Liver (tissue), 9 donors: ENCODE measurements around the gene MEGF11. TPM values are rescaled to one million over a fixed set of nuclear protein-coding genes. Genes with fewer than 3 reads are reported as not detected.

Experiments used
- DNase-seq: peaks from one replicate; pipeline ENCODE4 v3.0.0-alpha.2; 2017; ENCODE audit warnings: low spot score
- H3K27ac ChIP-seq, 2 donors: one replicate each; pipeline ENCODE4 v1.7.0; 2013; ENCODE audit warnings: inconsistent platforms in 2 of 2, low read length in 2 of 2, control low read depth in 1 of 2, low read depth in 1 of 2, mild to moderate bottlenecking in 1 of 2
- H3K27me3 ChIP-seq, 4 donors: one replicate each; pipeline versions ENCODE4 v1.6.1 to v1.7.0; 2013; ENCODE audit warnings: low read length in 3 of 4, inconsistent platforms in 1 of 4, mild to moderate bottlenecking in 1 of 4, moderate library complexity in 1 of 4; ENCODE audit not compliant: control insufficient read depth in 4 of 4, insufficient read depth in 4 of 4
- H3K36me3 ChIP-seq, 4 donors: one replicate each; pipeline versions ENCODE4 v1.6.1 to v1.7.0; 2013; ENCODE audit warnings: low read length in 3 of 4, mild to moderate bottlenecking in 3 of 4, low read depth in 1 of 4, moderate library complexity in 1 of 4; ENCODE audit not compliant: control insufficient read depth in 4 of 4, insufficient read depth in 3 of 4
- H3K4me1 ChIP-seq, 4 donors: one replicate each; pipeline versions ENCODE4 v1.6.1 to v1.7.0; 2013; ENCODE audit warnings: low read length in 3 of 4, mild to moderate bottlenecking in 3 of 4, moderate library complexity in 1 of 4; ENCODE audit not compliant: control insufficient read depth in 4 of 4, insufficient read depth in 4 of 4
- H3K4me3 ChIP-seq, 3 donors: one replicate each; pipeline versions ENCODE4 v1.6.1 to v1.7.0; 2013; ENCODE audit warnings: low read length in 3 of 3, control low read depth in 1 of 3, low read depth in 1 of 3, mild to moderate bottlenecking in 1 of 3
- H3K9ac ChIP-seq, 2 donors: one replicate each; pipeline ENCODE4 v1.7.0; 2013; ENCODE audit warnings: low read length in 2 of 2, mild to moderate bottlenecking in 2 of 2, moderate library complexity in 2 of 2, control low read depth in 1 of 2, low read depth in 1 of 2
- H3K9me3 ChIP-seq, 4 donors: one replicate each; pipeline versions ENCODE4 v1.6.1 to v1.7.0; 2013; ENCODE audit warnings: low read length in 3 of 4; ENCODE audit not compliant: control insufficient read depth in 4 of 4
- EGR1 ChIP-seq, 2 donors: IDR thresholded peaks; 2 replicates each; pipeline ENCODE4 v1.6.1; 2016 to 2018; ENCODE audit warnings: antibody characterized with exemption in 2 of 2, low read depth in 2 of 2
- FOXA1 ChIP-seq: IDR thresholded peaks from 2 replicates; pipeline ENCODE4 v1.6.1; 2016; ENCODE audit warnings: antibody characterized with exemption
- GABPA ChIP-seq, 2 donors: IDR thresholded peaks in 1 of 2; conservative IDR thresholded peaks in 1 of 2; 2 replicates each; pipeline ENCODE4 v1.6.1; 2016; ENCODE audit warnings: antibody characterized with exemption in 2 of 2, mild to moderate bottlenecking in 1 of 2, moderate library complexity in 1 of 2
- HNF4A ChIP-seq, 2 donors: conservative IDR thresholded peaks; 2 replicates each; pipeline ENCODE4 v1.6.1; 2016; ENCODE audit warnings: antibody characterized with exemption in 2 of 2, mild to moderate bottlenecking in 2 of 2
- JUND ChIP-seq, 2 donors: IDR thresholded peaks; 2 replicates each; pipeline ENCODE4 v1.6.1; 2016; ENCODE audit warnings: antibody characterized with exemption in 2 of 2
- RAD21 ChIP-seq, 2 donors: IDR thresholded peaks; 2 replicates each; pipeline ENCODE4 v1.6.1; 2016; ENCODE audit warnings: antibody characterized with exemption in 2 of 2, mild to moderate bottlenecking in 2 of 2
- REST ChIP-seq: IDR thresholded peaks from 2 replicates; pipeline ENCODE4 v1.6.1; 2016; ENCODE audit warnings: antibody characterized with exemption, mild to moderate bottlenecking
- SP1 ChIP-seq: IDR thresholded peaks from 2 replicates; pipeline ENCODE4 v1.6.1; 2018; ENCODE audit warnings: antibody characterized with exemption, mild to moderate bottlenecking
- YY1 ChIP-seq: IDR thresholded peaks from 2 replicates; pipeline ENCODE4 v1.6.1; 2016; ENCODE audit warnings: antibody characterized with exemption, mild to moderate bottlenecking
- WGBS: extraction: QIAGEN DNeasy Blood & Tissue Kit; methylation state at CpG from one replicate; pipeline ENCODE4 v1.1.7; 2013; 5-methylcytosine and 5-hydroxymethylcytosine counted together
- polyA plus RNA-seq, 2 donors: library from polyadenylated mRNA; stranded (reverse) in 1 of 2; unstranded in 1 of 2; fragments of 200-250 nt in 1 of 2; fragments of >200 nt in 1 of 2; fragmentation: Nextera tagmentation in 1 of 2; extraction: Ambion mirVana in 1 of 2; gene quantifications; one replicate each; pipeline versions ENCODE4 v1.2.1 to v1.2.3, GENCODE V29; 2013 to 2015
- total RNA-seq, 2 donors: library from RNA; depleted of rRNA; stranded (reverse); fragments of >200 nt; gene quantifications; one replicate each; pipeline ENCODE4 v1.2.3, GENCODE V29; 2014
- TF ChIP-seq, protein P1 (sequence below): IDR thresholded peaks from 2 replicates; pipeline ENCODE4 v1.6.1; 2016; ENCODE audit warnings: antibody characterized with exemption
- TF ChIP-seq, protein P2 (sequence below): IDR thresholded peaks from 2 replicates; pipeline ENCODE4 v1.6.1; 2016; ENCODE audit warnings: antibody characterized with exemption
- donor health status: healthy.
- donor health status: healthy.
- donor health status: healthy.
- donor health status: healthy.
- donor health status: healthy.

Gene MEGF11
- total and polyA plus RNA-seq, 4 donors = under 0.01 to 0.51 (median 0.03) TPM; not detected in 1

DNA sequence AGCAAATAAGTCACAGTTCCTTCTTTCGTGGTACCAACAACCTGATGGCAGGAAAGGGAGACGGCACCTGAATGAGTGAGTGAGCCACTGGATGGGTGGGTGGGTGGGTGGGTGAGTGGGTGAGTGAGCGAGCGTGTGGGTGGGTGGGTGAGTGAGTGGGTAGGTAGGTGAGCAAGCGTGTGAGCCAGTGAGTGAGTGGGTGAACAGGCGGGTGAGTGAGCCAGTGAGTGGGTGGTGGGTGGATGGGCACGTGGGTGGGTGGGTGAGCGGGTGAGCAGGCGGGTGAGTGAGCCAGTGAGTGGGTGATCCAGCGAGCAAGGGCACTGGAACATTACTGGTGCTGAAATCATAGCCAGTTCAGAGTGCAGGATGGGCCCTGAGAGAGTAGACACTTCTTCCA lies 152.8 kb downstream of the MEGF11 start (continued):
- TF ChIP-seq REST = no peak
- no peak for TF ChIP-seq YY1

DNA sequence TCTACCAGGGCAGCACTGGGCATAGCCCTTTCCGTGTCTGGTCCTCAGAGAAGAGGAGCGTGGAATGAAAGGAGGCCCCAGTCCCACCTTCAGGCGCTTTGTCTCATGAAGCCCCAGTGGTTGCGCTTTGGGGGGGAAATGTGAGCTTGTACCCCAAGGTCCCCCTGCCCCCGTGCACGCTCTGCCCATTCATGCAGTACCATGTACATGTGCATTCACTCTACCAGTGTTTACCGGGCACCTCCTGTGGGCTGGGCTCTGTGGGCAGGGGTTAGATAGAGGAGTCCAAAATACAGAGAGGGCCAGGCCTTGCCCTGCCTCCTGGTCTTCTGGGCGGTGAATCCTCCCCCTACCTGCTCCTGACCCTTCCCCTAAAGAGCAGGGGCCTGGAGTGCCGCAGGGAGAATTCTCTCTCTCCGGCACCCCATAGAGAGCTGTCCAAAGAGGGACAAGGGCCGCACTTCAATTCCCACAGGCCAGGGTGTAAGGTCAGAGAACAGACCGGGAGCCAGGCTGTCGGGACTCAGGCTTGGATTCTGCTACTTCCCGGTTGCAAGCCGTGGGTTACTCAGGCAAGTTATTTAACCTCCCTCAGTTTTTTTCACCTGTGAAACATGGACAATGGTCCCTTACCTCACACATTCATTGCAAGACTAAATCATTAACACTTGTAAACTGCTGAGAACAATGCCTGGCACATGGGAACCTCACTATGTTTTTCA lies 153.4 kb downstream of the MEGF11 start:
- no peaks in the 10 kb centered on the region for H3K36me3 ChIP-seq
- no peaks in the 10 kb centered on the region for H3K4me1 ChIP-seq
- no peaks in the 10 kb centered on the region for H3K9me3 ChIP-seq
- TF ChIP-seq, protein P1, sequence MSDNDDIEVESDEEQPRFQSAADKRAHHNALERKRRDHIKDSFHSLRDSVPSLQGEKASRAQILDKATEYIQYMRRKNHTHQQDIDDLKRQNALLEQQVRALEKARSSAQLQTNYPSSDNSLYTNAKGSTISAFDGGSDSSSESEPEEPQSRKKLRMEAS = no peak
- TF ChIP-seq FOXA1 (no peak), REST (no peak), HNF4A (conservative IDR thresholded peaks at IDR 0.05) (no peak), EGR1 (IDR thresholded peaks at IDR 0.05; ENCODE audit: low read depth in 2 of 2) (no peak), SP1 (no peak), GABPA (IDR thresholded peaks at IDR 0.05 in 1 of 2, conservative IDR thresholded peaks at IDR 0.05 in 1 of 2) (no peak)
- no peaks in the 10 kb centered on the region for H3K27me3 ChIP-seq
- H3K27ac ChIP-seq = no peak overlapping the region
- WGBS = 80% methylated on average over 15 of the region's 15 CpGs
- H3K4me3 ChIP-seq = no peak overlapping the region
- no peak for DNase-seq
- H3K9ac ChIP-seq = no peak overlapping the region

DNA sequence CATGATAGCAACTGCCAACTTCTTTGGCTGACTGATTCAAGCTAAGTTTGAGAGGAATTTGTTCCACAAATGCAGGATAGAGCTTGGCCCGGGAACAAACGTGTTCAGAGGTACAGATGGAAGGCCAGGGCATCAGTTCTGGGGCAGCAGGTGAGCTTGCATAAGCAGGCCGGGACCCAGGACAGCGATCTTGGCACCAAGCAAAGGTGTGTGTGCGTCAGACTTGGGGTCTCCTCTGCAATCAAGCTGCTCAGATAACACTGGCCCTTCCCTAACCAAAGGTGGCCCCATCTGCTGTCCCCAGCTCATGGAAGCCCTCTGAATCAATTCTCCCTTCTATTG lies 155.6 kb downstream of the MEGF11 start:
- no peak for TF ChIP-seq YY1
- TF ChIP-seq REST = no peak
- no peak for TF ChIP-seq SP1
- TF ChIP-seq JUND (IDR thresholded peaks at IDR 0.05) = no peak
- TF ChIP-seq EGR1 (IDR thresholded peaks at IDR 0.05; ENCODE audit: low read depth in 2 of 2) = no peak
- TF ChIP-seq, protein P2, sequence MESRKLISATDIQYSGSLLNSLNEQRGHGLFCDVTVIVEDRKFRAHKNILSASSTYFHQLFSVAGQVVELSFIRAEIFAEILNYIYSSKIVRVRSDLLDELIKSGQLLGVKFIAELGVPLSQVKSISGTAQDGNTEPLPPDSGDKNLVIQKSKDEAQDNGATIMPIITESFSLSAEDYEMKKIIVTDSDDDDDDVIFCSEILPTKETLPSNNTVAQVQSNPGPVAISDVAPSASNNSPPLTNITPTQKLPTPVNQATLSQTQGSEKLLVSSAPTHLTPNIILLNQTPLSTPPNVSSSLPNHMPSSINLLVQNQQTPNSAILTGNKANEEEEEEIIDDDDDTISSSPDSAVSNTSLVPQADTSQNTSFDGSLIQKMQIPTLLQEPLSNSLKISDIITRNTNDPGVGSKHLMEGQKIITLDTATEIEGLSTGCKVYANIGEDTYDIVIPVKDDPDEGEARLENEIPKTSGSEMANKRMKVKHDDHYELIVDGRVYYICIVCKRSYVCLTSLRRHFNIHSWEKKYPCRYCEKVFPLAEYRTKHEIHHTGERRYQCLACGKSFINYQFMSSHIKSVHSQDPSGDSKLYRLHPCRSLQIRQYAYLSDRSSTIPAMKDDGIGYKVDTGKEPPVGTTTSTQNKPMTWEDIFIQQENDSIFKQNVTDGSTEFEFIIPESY = no peak
- no peak for TF ChIP-seq RAD21 (IDR thresholded peaks at IDR 0.05)
- H3K27me3 ChIP-seq = no peaks in the 10 kb centered on the region
- no peak overlapping the region for H3K4me3 ChIP-seq
- H3K27ac ChIP-seq = no peak overlapping the region
- no peaks in the 10 kb centered on the region for H3K4me1 ChIP-seq
- no peaks in the 10 kb centered on the region for H3K9me3 ChIP-seq
- DNase-seq = no peak
- 85% methylated on average over 5 of the region's 5 CpGs for WGBS
- no peak overlapping the region for H3K9ac ChIP-seq
- no peaks in the 10 kb centered on the region for H3K36me3 ChIP-seq
